ENCODE results near the gene LGALS7.

LGALS7 gene

GRCh38 chr19:38728752-38729541, 44.4 kb downstream of the LGALS7 start:
- H3K4me3 ChIP-seq (replicated peaks; ENCODE audit: low read depth, low read length): no peak overlapping the region
- no peak for DNase-seq (ENCODE audit: extremely low read depth, low read depth)
- TF ChIP-seq CTCF (IDR thresholded peaks at IDR 0.05; ENCODE audit: low read depth, low read length, missing control alignments): no peak

GRCh38 chr19:38727868-38728660, 45.3 kb downstream of the LGALS7 start:
- no peak for DNase-seq (ENCODE audit: extremely low read depth, low read depth)
- H3K4me3 ChIP-seq (replicated peaks; ENCODE audit: low read depth, low read length): no peak overlapping the region
- TF ChIP-seq CTCF (IDR thresholded peaks at IDR 0.05; ENCODE audit: low read depth, low read length, missing control alignments): no peak

DNA sequence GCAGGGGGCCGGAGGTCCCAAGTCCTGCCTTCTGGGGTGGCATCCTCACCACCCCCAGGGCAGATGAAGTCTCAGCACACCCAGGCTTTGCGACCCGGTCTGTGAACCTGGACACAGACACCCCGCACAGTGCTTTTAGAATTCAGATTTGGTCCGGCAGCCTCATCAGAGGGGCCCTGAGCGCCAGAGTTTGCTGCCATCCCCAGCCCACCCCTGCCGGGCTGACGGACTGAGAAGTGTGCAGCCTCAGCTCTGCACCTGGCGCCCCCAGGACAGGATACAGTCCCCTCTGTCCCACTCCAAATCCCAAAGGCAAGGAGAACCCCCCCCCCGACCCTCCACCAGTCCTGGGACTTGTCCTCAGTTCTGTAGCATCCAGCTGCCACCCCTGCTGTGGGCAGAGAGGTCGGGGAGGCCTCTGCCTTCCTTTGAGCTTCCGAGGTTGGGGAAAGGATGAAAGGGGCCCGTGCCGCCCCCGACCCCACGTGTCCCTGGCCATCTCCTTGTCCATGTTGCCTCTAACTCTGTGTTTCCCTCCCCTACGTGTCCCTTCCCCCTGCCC, 45.9 kb downstream of the LGALS7 start:
- no peak for DNase-seq (ENCODE audit: extremely low read depth, low read depth)
- TF ChIP-seq CTCF (IDR thresholded peaks at IDR 0.05; ENCODE audit: low read depth, low read length, missing control alignments): no peak
- H3K4me3 ChIP-seq (replicated peaks; ENCODE audit: low read depth, low read length): no peak overlapping the region

DNA sequence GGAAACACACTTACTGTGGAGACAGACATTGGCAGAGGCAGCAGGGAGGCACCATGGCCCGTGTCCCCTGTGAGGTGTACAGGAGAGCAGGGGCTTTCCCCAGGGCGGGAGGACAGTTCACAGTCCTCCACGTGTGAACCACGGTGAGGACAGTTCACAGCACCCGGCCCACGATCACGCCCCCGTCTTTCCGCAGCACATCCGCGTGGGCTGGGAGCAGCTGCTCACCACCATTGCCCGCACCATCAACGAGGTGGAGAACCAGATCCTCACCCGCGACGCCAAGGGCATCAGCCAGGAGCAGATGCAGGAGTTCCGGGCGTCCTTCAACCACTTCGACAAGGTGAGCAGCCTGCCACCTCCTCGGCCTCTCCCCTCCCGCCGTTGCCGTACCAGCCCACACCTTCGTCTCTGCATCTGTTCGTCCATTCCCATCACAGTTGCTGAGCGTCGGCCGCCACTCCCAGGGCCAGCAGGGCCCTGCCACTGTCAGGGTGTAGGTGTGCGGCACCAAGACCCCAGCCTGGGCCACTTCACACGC, 46.5 kb downstream of the LGALS7 start:
- no peak overlapping the region for H3K4me3 ChIP-seq (replicated peaks; ENCODE audit: low read depth, low read length)
- no peak for DNase-seq (ENCODE audit: extremely low read depth, low read depth)
- no peak for TF ChIP-seq CTCF (IDR thresholded peaks at IDR 0.05; ENCODE audit: low read depth, low read length, missing control alignments)

DNA sequence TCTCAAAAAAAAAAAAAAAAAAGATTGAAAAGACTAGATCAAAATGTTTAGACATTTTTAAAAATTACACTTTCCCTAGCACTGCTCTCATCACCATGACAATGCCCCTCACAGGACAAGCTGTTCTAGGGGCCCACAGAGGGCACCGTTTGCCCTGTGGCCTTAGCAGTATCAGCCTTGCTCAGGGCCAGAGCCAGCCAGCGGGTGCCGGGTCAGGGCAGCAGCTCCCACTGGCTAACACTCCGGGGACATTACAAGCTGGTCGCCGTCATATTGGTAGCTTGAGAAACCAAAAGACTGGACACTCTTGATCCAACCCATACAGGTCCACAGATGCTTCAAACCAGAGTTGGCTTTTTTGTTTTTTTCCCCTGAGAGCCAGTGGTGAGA, 47.0 kb downstream of the LGALS7 start:
- DNase-seq (ENCODE audit: extremely low read depth, low read depth): no peak
- H3K4me3 ChIP-seq (replicated peaks; ENCODE audit: low read depth, low read length): no peak overlapping the region
- TF ChIP-seq CTCF (IDR thresholded peaks at IDR 0.05; ENCODE audit: low read depth, low read length, missing control alignments): no peak

GRCh38 chr19:38725469-38726283, 47.6 kb downstream of the LGALS7 start:
- DNase-seq (ENCODE audit: extremely low read depth, low read depth): no peak
- H3K4me3 ChIP-seq (replicated peaks; ENCODE audit: low read depth, low read length): no peak overlapping the region
- TF ChIP-seq CTCF (IDR thresholded peaks at IDR 0.05; ENCODE audit: low read depth, low read length, missing control alignments): no peak

Measured in HFF-Myc (cell line).